Measurements from ENCODE around the gene WDTC1. TPM values are rescaled to one million over a fixed set of nuclear protein-coding genes. Genes with fewer than 3 reads are reported as not detected.

The WDTC1 gene
- total RNA-seq, 1 experiment from 2014 or later = 26.6 TPM

DNA sequence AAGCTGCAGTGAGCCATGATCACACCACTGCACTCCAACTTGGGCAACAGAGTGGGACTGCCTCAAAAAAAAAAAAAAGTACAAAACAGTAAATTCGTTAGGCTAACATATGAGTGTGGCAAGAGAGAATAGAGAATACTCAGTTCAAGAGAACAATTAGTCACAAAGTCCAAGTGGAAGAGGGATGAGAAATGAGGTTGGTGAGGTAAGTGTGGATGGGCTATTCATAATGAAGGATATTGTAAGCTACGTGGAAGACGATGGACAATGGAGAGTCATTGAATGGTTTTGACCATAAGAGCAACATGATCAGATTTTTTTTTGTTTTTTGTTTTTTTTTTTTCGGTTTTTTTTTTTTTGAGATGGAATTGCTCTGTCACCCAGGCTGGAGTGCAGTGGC, 34.8 kb downstream of the WDTC1 start:
- POLR2A ChIA-PET = no interaction called here
- H3K27ac ChIP-seq (ENCODE audit: low read depth, low read length) = no peak overlapping the region
- no peaks in the 10 kb centered on the region for H4K20me1 ChIP-seq (ENCODE audit: insufficient read depth)

More for the DNA sequence above, 34.8 kb downstream of the WDTC1 start:
- Histone ChIP-seq H3K4me1 (ENCODE audit: control insufficient read depth in 1 of 2, insufficient read depth in 2 of 2, low read length in 2 of 2) (no peaks in the 10 kb centered on the region), H3K36me3 (ENCODE audit: control insufficient read depth in 1 of 2, insufficient read depth in 2 of 2, low read length in 2 of 2) (no peaks in the 10 kb centered on the region), H3K9me2 (ENCODE audit: insufficient read depth) (no peaks in the 10 kb centered on the region), H3K9me3 (ENCODE audit: control insufficient read depth in 1 of 2, insufficient read depth in 1 of 2, low read depth in 1 of 2, low read length in 2 of 2) (no peaks in the 10 kb centered on the region), H3K9ac (ENCODE audit: low read length) (no peak overlapping the region), H3K4me3 (replicated peaks in 1 of 2; ENCODE audit: low read depth in 1 of 2, low read length in 2 of 2) (no peak overlapping the region), H3K27me3 (ENCODE audit: insufficient read depth, low read length) (no peaks in the 10 kb centered on the region), H3K79me2 (ENCODE audit: insufficient read depth, low read length) (no peaks in the 10 kb centered on the region), H2AFZ (ENCODE audit: low read depth, low read length, poor library complexity, severe bottlenecking) (no peak overlapping the region), H3K4me2 (ENCODE audit: low read length) (no peak overlapping the region)
- DNase-seq (ENCODE audit: low read depth, low spot score) (no peak), ATAC-seq (no peak)
- intact Hi-C loops (cut with micrococcal nuclease) = no loop called here
- CTCF ChIA-PET = interaction anchor here (0.7 kb wide), 1 partner anchor 154 kb away, joined by 4 read pairs; no protein-coding TSS in a partner anchor
- no TSS peak for BruUV-seq (replicated peaks)
- TF ChIP-seq CBX3 (IDR thresholded peaks at IDR 0.05; ENCODE audit: low read depth) (no peak), ELF1 (IDR thresholded peaks at IDR 0.05; ENCODE audit: borderline replicate concordance, low read depth) (no peak), TCF7L2 (IDR thresholded peaks at IDR 0.05; ENCODE audit: borderline replicate concordance, extremely low read depth, insufficient read depth, insufficient read length) (no peak), JUND (IDR thresholded peaks at IDR 0.05) (no peak), CEBPB (IDR thresholded peaks at IDR 0.05; ENCODE audit: low read depth) (no peak), EZH2phosphoT487 (IDR thresholded peaks at IDR 0.05; ENCODE audit: borderline replicate concordance) (no peak), ZFX (IDR thresholded peaks at IDR 0.05) (no peak), SP1 (IDR thresholded peaks at IDR 0.05; ENCODE audit: low read depth) (no peak), EGR1 (IDR thresholded peaks at IDR 0.05; ENCODE audit: low read depth) (no peak), SIN3A (IDR thresholded peaks at IDR 0.05; ENCODE audit: low read depth) (no peak), RAD21 (IDR thresholded peaks at IDR 0.05; ENCODE audit: low read depth) (no peak), POLR2A (IDR thresholded peaks at IDR 0.05; ENCODE audit: borderline replicate concordance, extremely low read depth, insufficient read depth, insufficient read length) (no peak), EZH2 (IDR thresholded peaks at IDR 0.05) (no peak)
- TF ChIP-seq, protein P1, sequence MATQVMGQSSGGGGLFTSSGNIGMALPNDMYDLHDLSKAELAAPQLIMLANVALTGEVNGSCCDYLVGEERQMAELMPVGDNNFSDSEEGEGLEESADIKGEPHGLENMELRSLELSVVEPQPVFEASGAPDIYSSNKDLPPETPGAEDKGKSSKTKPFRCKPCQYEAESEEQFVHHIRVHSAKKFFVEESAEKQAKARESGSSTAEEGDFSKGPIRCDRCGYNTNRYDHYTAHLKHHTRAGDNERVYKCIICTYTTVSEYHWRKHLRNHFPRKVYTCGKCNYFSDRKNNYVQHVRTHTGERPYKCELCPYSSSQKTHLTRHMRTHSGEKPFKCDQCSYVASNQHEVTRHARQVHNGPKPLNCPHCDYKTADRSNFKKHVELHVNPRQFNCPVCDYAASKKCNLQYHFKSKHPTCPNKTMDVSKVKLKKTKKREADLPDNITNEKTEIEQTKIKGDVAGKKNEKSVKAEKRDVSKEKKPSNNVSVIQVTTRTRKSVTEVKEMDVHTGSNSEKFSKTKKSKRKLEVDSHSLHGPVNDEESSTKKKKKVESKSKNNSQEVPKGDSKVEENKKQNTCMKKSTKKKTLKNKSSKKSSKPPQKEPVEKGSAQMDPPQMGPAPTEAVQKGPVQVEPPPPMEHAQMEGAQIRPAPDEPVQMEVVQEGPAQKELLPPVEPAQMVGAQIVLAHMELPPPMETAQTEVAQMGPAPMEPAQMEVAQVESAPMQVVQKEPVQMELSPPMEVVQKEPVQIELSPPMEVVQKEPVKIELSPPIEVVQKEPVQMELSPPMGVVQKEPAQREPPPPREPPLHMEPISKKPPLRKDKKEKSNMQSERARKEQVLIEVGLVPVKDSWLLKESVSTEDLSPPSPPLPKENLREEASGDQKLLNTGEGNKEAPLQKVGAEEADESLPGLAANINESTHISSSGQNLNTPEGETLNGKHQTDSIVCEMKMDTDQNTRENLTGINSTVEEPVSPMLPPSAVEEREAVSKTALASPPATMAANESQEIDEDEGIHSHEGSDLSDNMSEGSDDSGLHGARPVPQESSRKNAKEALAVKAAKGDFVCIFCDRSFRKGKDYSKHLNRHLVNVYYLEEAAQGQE (IDR thresholded peaks at IDR 0.05; ENCODE audit: low read depth) = no peak
- TF ChIP-seq, protein P2, sequence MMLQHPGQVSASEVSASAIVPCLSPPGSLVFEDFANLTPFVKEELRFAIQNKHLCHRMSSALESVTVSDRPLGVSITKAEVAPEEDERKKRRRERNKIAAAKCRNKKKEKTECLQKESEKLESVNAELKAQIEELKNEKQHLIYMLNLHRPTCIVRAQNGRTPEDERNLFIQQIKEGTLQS (IDR thresholded peaks at IDR 0.05) = no peak
- TF ChIP-seq, protein P3, sequence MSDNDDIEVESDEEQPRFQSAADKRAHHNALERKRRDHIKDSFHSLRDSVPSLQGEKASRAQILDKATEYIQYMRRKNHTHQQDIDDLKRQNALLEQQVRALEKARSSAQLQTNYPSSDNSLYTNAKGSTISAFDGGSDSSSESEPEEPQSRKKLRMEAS (IDR thresholded peaks at IDR 0.05) = no peak
- TF ChIP-seq, protein P4, sequence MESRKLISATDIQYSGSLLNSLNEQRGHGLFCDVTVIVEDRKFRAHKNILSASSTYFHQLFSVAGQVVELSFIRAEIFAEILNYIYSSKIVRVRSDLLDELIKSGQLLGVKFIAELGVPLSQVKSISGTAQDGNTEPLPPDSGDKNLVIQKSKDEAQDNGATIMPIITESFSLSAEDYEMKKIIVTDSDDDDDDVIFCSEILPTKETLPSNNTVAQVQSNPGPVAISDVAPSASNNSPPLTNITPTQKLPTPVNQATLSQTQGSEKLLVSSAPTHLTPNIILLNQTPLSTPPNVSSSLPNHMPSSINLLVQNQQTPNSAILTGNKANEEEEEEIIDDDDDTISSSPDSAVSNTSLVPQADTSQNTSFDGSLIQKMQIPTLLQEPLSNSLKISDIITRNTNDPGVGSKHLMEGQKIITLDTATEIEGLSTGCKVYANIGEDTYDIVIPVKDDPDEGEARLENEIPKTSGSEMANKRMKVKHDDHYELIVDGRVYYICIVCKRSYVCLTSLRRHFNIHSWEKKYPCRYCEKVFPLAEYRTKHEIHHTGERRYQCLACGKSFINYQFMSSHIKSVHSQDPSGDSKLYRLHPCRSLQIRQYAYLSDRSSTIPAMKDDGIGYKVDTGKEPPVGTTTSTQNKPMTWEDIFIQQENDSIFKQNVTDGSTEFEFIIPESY (IDR thresholded peaks at IDR 0.05; ENCODE audit: extremely low read depth, insufficient replicate concordance, low read length) = no peak
- RAD21 ChIA-PET (ENCODE audit: low non-redundant PET in 1 of 2, low total read pairs in 2 of 2, uncharacterized antibody in 2 of 2, unreplicated experiment in 2 of 2) = interaction anchor here in 1 of 2 experiments (0.7 kb wide), 1 partner anchor 172 kb away, joined by 4 read pairs; no protein-coding TSS in a partner anchor

Measured in HCT116 (cell line).